Mesendoderm (in vitro differentiated cells): ENCODE measurements around the gene GRM5. TPM values are rescaled to one million over a fixed set of nuclear protein-coding genes. Genes with fewer than 3 reads are reported as not detected.
"Not testable (repeated sequence)": the region's sequence is repeated elsewhere in the genome, so short reads cannot be mapped to it uniquely, and the experiment has no call there.

Source experiments
- DNase-seq: peaks from one replicate; pipeline ENCODE4 v3.0.0; 2013
- H2AK5ac ChIP-seq: 2 replicates; pipeline ENCODE4 v1.6.1; 2013; ENCODE audit warnings: low read length, inconsistent platforms
- H2BK120ac ChIP-seq: 2 replicates; pipeline ENCODE4 v1.6.1; 2013; ENCODE audit warnings: low read depth, mild to moderate bottlenecking, low read length, moderate library complexity, mixed read lengths
- H2BK15ac ChIP-seq: replicated peaks from 2 replicates; pipeline ENCODE4 v1.6.1; 2013; ENCODE audit warnings: low read depth, mild to moderate bottlenecking, moderate library complexity
- H2BK5ac ChIP-seq: 2 replicates; pipeline ENCODE4 v1.6.1; 2013; ENCODE audit warnings: low read length, inconsistent platforms
- H3K18ac ChIP-seq: 2 replicates; pipeline ENCODE4 v1.6.1; 2013; ENCODE audit warnings: mild to moderate bottlenecking, low read length, mixed read lengths
- H3K23ac ChIP-seq: one replicate; pipeline ENCODE4 v1.6.1; 2013; ENCODE audit warnings: low read length
- H3K27ac ChIP-seq: 2 replicates; pipeline ENCODE4 v1.5.1; 2013; ENCODE audit warnings: low read depth, mild to moderate bottlenecking, inconsistent platforms, low read length, moderate library complexity
- H3K27me3 ChIP-seq: 2 replicates; pipeline ENCODE4 v1.6.1; 2013; ENCODE audit warnings: low read length, control low read depth, mild to moderate bottlenecking, inconsistent platforms; ENCODE audit not compliant: insufficient read depth, poor library complexity
- H3K36me3 ChIP-seq: 2 replicates; pipeline ENCODE4 v1.6.1; 2013; ENCODE audit warnings: low read length, inconsistent platforms; ENCODE audit not compliant: control insufficient read depth, insufficient read depth
- H3K4ac ChIP-seq: one replicate; pipeline ENCODE4 v1.6.1; 2013; ENCODE audit warnings: low read depth, mild to moderate bottlenecking, low read length, moderate library complexity
- H3K4me1 ChIP-seq: 2 replicates; pipeline ENCODE4 v1.6.1; 2013; ENCODE audit warnings: low read depth, low read length, inconsistent platforms; ENCODE audit not compliant: control insufficient read depth
- H3K4me2 ChIP-seq: 2 replicates; pipeline ENCODE4 v1.6.1; 2013; ENCODE audit warnings: low read length
- H3K4me3 ChIP-seq: 2 replicates; pipeline ENCODE4 v1.5.1; 2013; ENCODE audit warnings: mild to moderate bottlenecking, low read length
- H3K56ac ChIP-seq: one replicate; pipeline ENCODE4 v1.6.1; 2013; ENCODE audit warnings: low read length
- H3K79me1 ChIP-seq: 2 replicates; pipeline ENCODE4 v1.6.1; 2013; ENCODE audit warnings: low read length, inconsistent platforms
- H3K79me2 ChIP-seq: 2 replicates; pipeline ENCODE4 v1.6.1; 2013; ENCODE audit warnings: mild to moderate bottlenecking, low read length; ENCODE audit not compliant: control insufficient read depth, insufficient read depth
- H3K9ac ChIP-seq: 2 replicates; pipeline ENCODE4 v1.6.1; 2013; ENCODE audit warnings: low read length, inconsistent platforms
- H4K5ac ChIP-seq: one replicate; pipeline ENCODE4 v1.6.1; 2013; ENCODE audit warnings: low read length
- H4K8ac ChIP-seq: one replicate; pipeline ENCODE4 v1.6.1; 2013; ENCODE audit warnings: low read depth, mild to moderate bottlenecking, control low read depth, low read length, moderate library complexity
- WGBS: extraction: QIAGEN DNeasy Blood & Tissue Kit; methylation state at CpG from one replicate; pipeline ENCODE4 v1.1.7; 2013; ENCODE audit warnings: low lambda C conversion rate, missing lambda C conversion rate; ENCODE audit not compliant: insufficient coverage; ENCODE audit errors: extremely low coverage; 5-methylcytosine and 5-hydroxymethylcytosine counted together
- polyA plus RNA-seq, 2 experiments: library from polyadenylated mRNA; stranded (reverse); fragments of 200-250 nt; gene quantifications; one replicate each; pipeline ENCODE4 v1.2.3, GENCODE V29; 2013

Gene GRM5
- polyA plus RNA-seq (2013, experiment 1 of 2), result 0.08 TPM
- 0.10 TPM for polyA plus RNA-seq (2013, experiment 2 of 2)

- H2BK15ac ChIP-seq, H2BK5ac ChIP-seq, H3K4me3 ChIP-seq, H3K79me1 ChIP-seq, H3K23ac ChIP-seq, H3K4ac ChIP-seq, H3K9ac ChIP-seq, H3K4me1 ChIP-seq, H3K36me3 ChIP-seq, H3K18ac ChIP-seq, H3K27ac ChIP-seq, H3K79me2 ChIP-seq, H2AK5ac ChIP-seq, H4K5ac ChIP-seq, H2BK120ac ChIP-seq, H3K56ac ChIP-seq, H4K8ac ChIP-seq: not testable (repeated sequence)
- WGBS, result no CpG with 5 or more reads among the region's 47 CpGs
- Histone ChIP-seq H3K27me3 (peaks cover 16% of the 10 kb centered on the region), H3K4me2 (peak within 1 kb of the TSS; percentile 15)
- peak; percentile 27 for DNase-seq
These were observed at the start of gene GRM5 for GRCh38 chr11:89065651-89066201. Gene GRM5, minus strand, starts transcription at chr11:89065982. Its CDS starts 18,110 bp downstream, at chr11:89047872.

GRCh38 chr11:89097956-89098355 lies 32.2 kb upstream of the GRM5 start:
- not testable (repeated sequence) for H3K27me3 ChIP-seq, H3K9ac ChIP-seq, H3K56ac ChIP-seq, H3K18ac ChIP-seq, H4K5ac ChIP-seq, H3K79me2 ChIP-seq, H2BK120ac ChIP-seq, H2BK15ac ChIP-seq, H3K36me3 ChIP-seq, H3K4me2 ChIP-seq, H3K23ac ChIP-seq, H3K79me1 ChIP-seq, H2BK5ac ChIP-seq, H4K8ac ChIP-seq, H3K4ac ChIP-seq, H2AK5ac ChIP-seq, H3K4me3 ChIP-seq, H3K4me1 ChIP-seq, H3K27ac ChIP-seq
- peak; percentile 59 for DNase-seq
- no CpG with 5 or more reads among the region's 1 CpG for WGBS

- not testable (repeated sequence) for H2AK5ac ChIP-seq, H4K5ac ChIP-seq, H3K18ac ChIP-seq, H3K79me2 ChIP-seq, H2BK120ac ChIP-seq, H3K56ac ChIP-seq, H3K4me2 ChIP-seq, DNase-seq, H3K4ac ChIP-seq, H4K8ac ChIP-seq, H3K4me3 ChIP-seq, H2BK5ac ChIP-seq, H3K79me1 ChIP-seq, H3K27me3 ChIP-seq, H3K27ac ChIP-seq, H3K4me1 ChIP-seq, H3K36me3 ChIP-seq, H2BK15ac ChIP-seq, H3K23ac ChIP-seq, H3K9ac ChIP-seq
- no CpG with 5 or more reads among the region's 2 CpGs for WGBS
These were observed 28.0 kb upstream of the GRM5 start for GRCh38 chr11:89093806-89094205.

DNA sequence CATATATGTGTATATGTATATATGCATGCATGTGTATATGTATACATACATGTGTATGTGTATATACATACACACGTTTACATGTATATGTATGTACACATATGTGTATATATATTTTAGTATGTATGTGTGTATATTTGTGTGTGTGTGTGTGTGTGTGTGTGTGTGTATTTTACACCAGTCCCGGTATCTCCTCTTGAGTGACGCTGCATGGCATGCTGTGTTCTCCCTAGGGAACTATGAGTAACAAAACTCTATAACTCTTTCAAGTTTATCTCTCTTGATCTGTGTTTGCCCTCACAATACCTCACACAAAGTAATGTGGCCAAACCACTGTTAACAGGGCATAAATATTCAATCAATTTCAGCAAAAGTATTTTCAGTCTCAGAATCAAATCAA lies 19.2 kb upstream of the GRM5 start:
- not testable (repeated sequence) for H3K36me3 ChIP-seq, H3K79me1 ChIP-seq, H3K27me3 ChIP-seq, H3K4me2 ChIP-seq, H3K27ac ChIP-seq, H3K4me1 ChIP-seq, H3K4ac ChIP-seq, H3K18ac ChIP-seq, DNase-seq, H2AK5ac ChIP-seq, H2BK5ac ChIP-seq, H2BK120ac ChIP-seq, H2BK15ac ChIP-seq, H3K9ac ChIP-seq, H3K23ac ChIP-seq, H3K56ac ChIP-seq, H4K5ac ChIP-seq, H3K79me2 ChIP-seq, H4K8ac ChIP-seq, H3K4me3 ChIP-seq
- no CpG with 5 or more reads among the region's 3 CpGs for WGBS

DNA sequence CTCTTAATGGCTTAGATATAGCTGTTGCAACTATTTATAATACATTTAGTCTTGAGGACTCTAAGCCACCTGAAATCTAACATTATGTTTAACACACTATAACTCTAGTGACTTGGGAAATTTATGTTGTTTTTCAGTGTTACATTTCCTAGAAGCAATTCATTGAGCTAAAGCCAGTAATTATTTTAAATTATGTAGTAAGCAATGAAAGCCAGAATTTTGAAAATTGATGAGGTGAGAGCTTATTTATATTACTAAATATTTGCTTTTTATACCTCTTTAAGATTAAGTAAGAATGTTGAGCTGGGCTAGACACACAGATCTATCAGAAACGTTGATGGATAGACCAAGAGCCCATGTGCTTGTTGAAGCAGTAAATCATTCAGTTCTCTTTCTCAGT lies 5.1 kb upstream of the GRM5 start:
- not testable (repeated sequence) for H3K9ac ChIP-seq, H3K4me3 ChIP-seq, H3K4me1 ChIP-seq, H3K4ac ChIP-seq, DNase-seq, H2BK120ac ChIP-seq, H3K23ac ChIP-seq, H4K8ac ChIP-seq, H3K56ac ChIP-seq, H2BK5ac ChIP-seq, H2AK5ac ChIP-seq, H2BK15ac ChIP-seq, H3K18ac ChIP-seq, H3K79me1 ChIP-seq, H3K27me3 ChIP-seq, H3K27ac ChIP-seq, H3K4me2 ChIP-seq, H3K36me3 ChIP-seq, H3K79me2 ChIP-seq, H4K5ac ChIP-seq
- no CpG with 5 or more reads among the region's 1 CpG for WGBS

- DNase-seq, result no peak
- no peaks in the 10 kb centered on the region for H3K36me3 ChIP-seq
These were observed 1.5 kb upstream of the GRM5 start for GRCh38 chr11:89067264-89067663.

More at GRCh38 chr11:89067264-89067663, 1.5 kb upstream of the GRM5 start:
- Histone ChIP-seq H4K5ac (no peak overlapping the region), H3K4me1 (no peaks in the 10 kb centered on the region), H3K79me1 (no peaks in the 10 kb centered on the region), H2AK5ac (no peak overlapping the region), H3K23ac (no peak overlapping the region), H3K9ac (no peak overlapping the region), H2BK5ac (no peak overlapping the region), H2BK120ac (no peak overlapping the region), H3K79me2 (no peaks in the 10 kb centered on the region), H3K4me2 (no peak overlapping the region), H2BK15ac (no peak overlapping the region), H3K4me3 (no peak overlapping the region), H4K8ac (no peak overlapping the region), H3K56ac (no peak overlapping the region), H3K27me3 (peaks cover 16% of the 10 kb centered on the region), H3K27ac (no peak overlapping the region), H3K18ac (no peak overlapping the region), H3K4ac (no peak overlapping the region)
